GM23248 (cell line): ENCODE data around the gene COG5. TPM values are rescaled to one million over a fixed set of nuclear protein-coding genes. Genes with fewer than 3 reads are reported as not detected.

Source experiments
- DNase-seq: peaks from one replicate; pipeline ENCODE4 v3.0.0-alpha.2; 2015
- H2AFZ ChIP-seq: fragments of 200-600 bp; sonication (generic); 2 replicates; pipeline ENCODE4 v1.6.1; 2016; ENCODE audit warnings: antibody characterized with exemption
- H3F3A ChIP-seq: fragments of 200-600 bp; sonication (generic); 2 replicates; pipeline ENCODE4 v1.6.1; 2016; ENCODE audit warnings: mild to moderate bottlenecking, antibody characterized with exemption, mixed run types; ENCODE audit not compliant: insufficient read depth
- H3K27ac ChIP-seq: fragments of 200-600 bp; sonication (generic); 2 replicates; pipeline ENCODE4 v1.5.1; 2016; ENCODE audit warnings: mild to moderate bottlenecking
- H3K27me3 ChIP-seq: fragments of 200-600 bp; sonication (generic); replicated peaks from 2 replicates; pipeline ENCODE4 v1.6.1; 2016; ENCODE audit warnings: mild to moderate bottlenecking; ENCODE audit not compliant: insufficient read depth
- H3K36me3 ChIP-seq: fragments of 200-600 bp; sonication (generic); 2 replicates; pipeline ENCODE4 v1.6.1; 2016; ENCODE audit warnings: low read depth, mild to moderate bottlenecking
- H3K4me1 ChIP-seq: fragments of 200-600 bp; sonication (generic); 2 replicates; pipeline ENCODE4 v1.6.1; 2016; ENCODE audit warnings: mild to moderate bottlenecking; ENCODE audit not compliant: insufficient read depth
- H3K4me2 ChIP-seq: fragments of 200-600 bp; sonication (generic); one replicate; pipeline ENCODE4 v1.6.1; 2016; ENCODE audit warnings: mild to moderate bottlenecking; ENCODE audit not compliant: unreplicated experiment
- H3K4me3 ChIP-seq: fragments of 200-600 bp; sonication (generic); 2 replicates; pipeline ENCODE4 v1.5.1; 2016; ENCODE audit warnings: mild to moderate bottlenecking
- H3K79me2 ChIP-seq: fragments of 200-600 bp; sonication (generic); 2 replicates; pipeline ENCODE4 v1.6.1; 2016; ENCODE audit warnings: mild to moderate bottlenecking; ENCODE audit not compliant: insufficient read depth
- H3K9ac ChIP-seq: fragments of 200-600 bp; sonication (generic); 2 replicates; pipeline ENCODE4 v1.6.1; 2016; ENCODE audit warnings: mild to moderate bottlenecking
- H3K9me2 ChIP-seq: fragments of 200-600 bp; sonication (generic); 2 replicates; pipeline ENCODE4 v1.6.1; 2016; ENCODE audit warnings: mixed run types, mild to moderate bottlenecking, moderate library complexity; ENCODE audit not compliant: insufficient read depth
- H3K9me3 ChIP-seq: fragments of 200-600 bp; sonication (generic); one replicate; pipeline ENCODE4 v1.6.1; 2017; ENCODE audit warnings: low read depth
- H4K20me1 ChIP-seq: fragments of 200-600 bp; sonication (generic); 2 replicates; pipeline ENCODE4 v1.6.0; 2016; ENCODE audit not compliant: insufficient read depth
- EZH2 ChIP-seq: fragments of 200-600 bp; sonication (generic); IDR thresholded peaks from 2 replicates; pipeline ENCODE4 v1.6.1; 2018; ENCODE audit warnings: antibody characterized with exemption, mild to moderate bottlenecking; ENCODE audit not compliant: insufficient read depth, poor library complexity, severe bottlenecking
- EZH2phosphoT487 ChIP-seq: fragments of 200-600 bp; sonication (generic); IDR thresholded peaks from 2 replicates; pipeline ENCODE4 v1.6.1; 2018; ENCODE audit warnings: antibody characterized with exemption, moderate library complexity, mild to moderate bottlenecking, low read depth; ENCODE audit not compliant: insufficient read depth
- WGBS, 2 experiments: methylation state at CpG; one replicate each; pipeline ENCODE4 v1.1.6; 2015 to 2017; ENCODE audit warnings: low lambda C conversion rate in 2 of 2, low coverage in 1 of 2; ENCODE audit errors: missing lambda C conversion rate in 2 of 2; 5-methylcytosine and 5-hydroxymethylcytosine counted together
- in situ Hi-C: fragments of 300-500 bp; cut with MboI; formaldehyde crosslinking; loops from 2 replicates; pipeline ENCODE4 v1.15.0; 2020
- polyA plus RNA-seq: library from polyadenylated mRNA; unstranded; fragments of >200 nt; fragmentation: Nextera tagmentation; extraction: Ambion mirVana; gene quantifications from 2 replicates; pipeline ENCODE4 v1.2.1, GENCODE V29; 2016
- total RNA-seq: library from RNA; depleted of rRNA; stranded (reverse); fragments of >200 nt; shearing (Covaris generic); gene quantifications from 2 replicates; pipeline ENCODE4 v1.2.3, GENCODE V29; 2014

The COG5 gene
- total and polyA plus RNA-seq, 2 experiments from 2014 or later = 20.7 to 26.0 TPM

DNA sequence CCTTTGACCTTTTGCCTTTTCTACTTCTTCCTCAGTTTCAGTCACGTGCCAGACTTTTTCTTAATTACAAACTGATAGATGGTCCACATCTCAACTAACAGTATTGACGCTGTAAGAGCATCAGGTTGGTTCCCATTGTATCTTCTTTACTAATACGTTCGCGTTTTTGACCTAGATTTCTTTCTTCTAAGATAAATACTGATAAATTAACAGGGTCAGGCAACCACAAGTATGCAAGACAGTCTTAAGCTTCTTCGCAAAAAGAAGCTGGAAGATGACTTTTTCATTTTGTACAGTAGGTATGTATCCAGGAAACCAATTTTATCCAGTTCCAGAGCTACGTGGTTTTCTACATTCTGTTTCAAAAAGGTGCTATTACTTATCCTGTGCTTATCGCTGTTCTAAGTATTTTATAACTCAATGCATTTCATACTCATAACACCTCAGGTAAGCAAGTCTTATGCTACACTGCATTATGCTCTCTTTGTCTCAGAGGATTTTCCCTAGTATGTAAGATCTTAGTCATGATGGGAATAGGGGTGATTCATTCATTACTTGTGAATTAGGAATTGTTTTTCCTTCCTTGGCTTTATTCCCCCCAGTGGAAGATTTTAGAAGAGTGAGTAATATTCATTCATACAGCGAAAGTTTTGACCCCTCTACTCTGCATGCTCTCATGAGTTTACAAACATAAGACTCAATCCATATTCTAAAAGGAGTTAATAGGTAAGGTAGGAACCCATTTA is 1.0 kb upstream of the COG5 start:
- peaks cover 38% of the 10 kb centered on the region for H3K79me2 ChIP-seq

DNA sequence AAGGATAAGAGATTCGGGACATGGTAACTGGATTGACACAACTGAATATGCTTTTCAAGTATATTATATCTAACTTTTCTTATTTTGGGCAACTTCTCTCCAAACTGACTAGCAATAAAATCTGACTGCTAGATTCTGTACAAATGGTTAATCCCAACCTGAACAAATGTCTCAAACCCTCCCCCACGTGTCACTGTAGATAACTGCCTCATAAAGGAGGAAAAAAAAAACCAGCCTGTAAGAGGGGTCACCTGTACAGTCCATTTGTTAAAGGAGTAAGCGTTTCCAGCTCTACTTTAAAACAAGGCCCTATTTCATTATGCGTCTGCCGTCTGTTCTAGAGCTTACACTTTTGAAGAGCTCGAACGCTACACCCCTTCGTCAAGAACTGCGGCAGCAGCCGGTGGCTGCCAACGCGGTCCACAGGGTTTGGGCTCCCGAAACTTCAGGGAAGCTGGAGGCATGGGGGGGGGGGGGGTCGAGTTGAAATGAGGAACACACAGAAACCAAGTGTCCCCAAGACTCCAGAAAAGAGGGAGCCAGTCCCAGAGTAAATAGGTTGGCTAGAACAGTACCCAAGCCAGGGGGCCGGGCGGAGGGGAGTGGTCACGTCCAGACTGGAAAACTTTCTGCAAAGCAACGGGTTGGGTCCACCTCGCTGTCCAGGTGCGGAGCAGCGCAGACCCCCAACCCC is 492 bp downstream of the COG5 start:
- peak overlapping the region; percentile 79 for H3K27ac ChIP-seq
- TF ChIP-seq EZH2 (no peak), EZH2phosphoT487 (no peak)
- peaks cover 52% of the 10 kb centered on the region for H3K79me2 ChIP-seq
- no peaks in the 10 kb centered on the region for H4K20me1 ChIP-seq
- WGBS, 2 experiments = 2 to 4% methylated on average over 15 to 21 of the region's 21 CpGs
- peaks cover 31% of the 10 kb centered on the region for H3F3A ChIP-seq
- H3K9ac ChIP-seq = peak overlapping the region; percentile 94
- no peaks in the 10 kb centered on the region for H3K9me3 ChIP-seq
- in situ Hi-C loops = no loop called here
- H2AFZ ChIP-seq = peak overlapping the region; percentile 90
- H3K4me1 ChIP-seq = peaks cover 38% of the 10 kb centered on the region
- H3K4me3 ChIP-seq = peak overlapping the region; percentile 88
- peak overlapping the region; percentile 97 for H3K4me2 ChIP-seq
- no peak for DNase-seq
- H3K9me2 ChIP-seq = no peaks in the 10 kb centered on the region
- H3K27me3 ChIP-seq = no peaks in the 10 kb centered on the region
- H3K36me3 ChIP-seq = no peaks in the 10 kb centered on the region

More for the DNA sequence above, 1.0 kb upstream of the COG5 start:
- H3K4me2 ChIP-seq = peak overlapping the region; percentile 84
- in situ Hi-C loops = no loop called here
- no peaks in the 10 kb centered on the region for H3K9me2 ChIP-seq
- 26 to 28% methylated on average over 9 of the region's 9 CpGs for WGBS, 2 experiments
- TF ChIP-seq EZH2phosphoT487 = no peak
- TF ChIP-seq EZH2 = no peak
- H3K27me3 ChIP-seq = no peaks in the 10 kb centered on the region
- H4K20me1 ChIP-seq = no peaks in the 10 kb centered on the region
- H3K4me1 ChIP-seq = peaks cover 29% of the 10 kb centered on the region
- peak overlapping the region; percentile 94 for H3K9ac ChIP-seq
- peak overlapping the region; percentile 88 for H3K4me3 ChIP-seq
- peak overlapping the region; percentile 90 for H2AFZ ChIP-seq
- peak; percentile 91 for DNase-seq
- peaks cover 24% of the 10 kb centered on the region for H3F3A ChIP-seq
- H3K36me3 ChIP-seq = no peaks in the 10 kb centered on the region
- H3K9me3 ChIP-seq = no peaks in the 10 kb centered on the region
- H3K27ac ChIP-seq = peak overlapping the region; percentile 79

DNA sequence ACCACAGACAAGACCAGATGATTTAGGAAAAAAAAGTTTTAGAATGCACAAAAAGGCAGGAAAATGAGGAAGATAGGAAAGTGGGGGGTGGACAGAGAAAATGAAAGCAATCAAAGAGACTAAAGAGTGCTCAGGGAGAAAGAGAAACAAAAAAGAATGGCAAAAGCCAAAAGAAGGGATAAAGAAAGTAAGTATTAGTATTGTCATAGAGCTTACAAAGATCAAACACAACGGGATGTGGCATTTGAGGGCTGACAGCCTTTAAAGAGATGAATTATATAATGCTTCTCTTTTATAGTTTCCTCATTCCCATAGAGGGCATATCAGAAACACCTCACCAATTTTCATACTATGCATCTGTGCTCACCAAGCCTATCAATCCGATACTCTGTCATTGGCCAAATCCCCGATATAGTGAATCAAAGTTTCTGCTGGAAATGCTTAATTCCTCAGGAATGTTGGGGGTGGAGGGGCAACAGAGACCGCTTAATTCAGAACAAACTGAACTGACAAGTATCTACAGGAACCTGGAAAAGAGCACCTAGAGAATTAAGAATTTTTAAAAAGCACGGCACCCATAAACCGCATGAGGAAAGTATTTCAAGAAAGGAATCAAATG is 2.7 kb downstream of the COG5 start:
- in situ Hi-C loops = no loop called here
- H3K79me2 ChIP-seq = peaks cover 67% of the 10 kb centered on the region
- H3K9me2 ChIP-seq = no peaks in the 10 kb centered on the region
- H2AFZ ChIP-seq = no peak overlapping the region
- WGBS, 2 experiments = 69% methylated on average over 6 of the region's 6 CpGs
- no peak for DNase-seq
- no peaks in the 10 kb centered on the region for H4K20me1 ChIP-seq
- TF ChIP-seq EZH2phosphoT487 (no peak), EZH2 (no peak)
- H3K9ac ChIP-seq = no peak overlapping the region
- H3F3A ChIP-seq = peaks cover 31% of the 10 kb centered on the region
- 0 out of 2 replicates have a peak overlapping the region, but pooled peaks have one; percentile 33 for H3K27ac ChIP-seq
- H3K4me3 ChIP-seq = no peak overlapping the region
- peaks cover 38% of the 10 kb centered on the region for H3K4me1 ChIP-seq
- no peaks in the 10 kb centered on the region for H3K27me3 ChIP-seq
- H3K9me3 ChIP-seq = no peaks in the 10 kb centered on the region
- H3K36me3 ChIP-seq = peaks cover 8% of the 10 kb centered on the region; the same call in 1 of the 2 replicates
- peak overlapping the region; percentile 23 for H3K4me2 ChIP-seq

DNA sequence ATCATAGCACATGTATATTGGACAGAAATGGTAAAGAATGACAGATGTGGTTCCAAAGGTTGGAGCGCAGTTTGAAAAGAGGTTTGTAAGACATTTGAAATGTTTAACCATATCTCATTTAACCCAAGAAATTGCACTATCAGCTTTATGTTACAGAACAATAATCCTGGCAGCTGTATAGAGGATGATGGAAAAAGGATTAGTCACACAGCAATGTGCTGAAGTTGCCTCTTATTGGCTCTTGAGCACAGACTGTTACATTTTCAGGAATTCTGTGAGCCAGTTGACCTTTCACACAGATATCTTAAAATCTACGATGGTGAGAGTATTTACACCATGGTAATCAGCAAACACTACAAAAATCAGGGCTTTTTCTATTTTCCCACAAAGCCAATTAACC is 3.9 kb downstream of the COG5 start:
- TF ChIP-seq EZH2phosphoT487 = no peak
- TF ChIP-seq EZH2 = no peak
- H3K9me3 ChIP-seq = no peaks in the 10 kb centered on the region
- no peaks in the 10 kb centered on the region for H3K9me2 ChIP-seq
- H3K4me1 ChIP-seq = peaks cover 29% of the 10 kb centered on the region
- H3K4me3 ChIP-seq = no peak overlapping the region
- H3F3A ChIP-seq = peaks cover 24% of the 10 kb centered on the region
- no peak overlapping the region for H2AFZ ChIP-seq
- H4K20me1 ChIP-seq = no peaks in the 10 kb centered on the region
- peaks cover 8% of the 10 kb centered on the region; the same call in 1 of the 2 replicates for H3K36me3 ChIP-seq
- H3K79me2 ChIP-seq = peaks cover 67% of the 10 kb centered on the region
- H3K27me3 ChIP-seq = no peaks in the 10 kb centered on the region
- no peak overlapping the region for H3K4me2 ChIP-seq
- DNase-seq = peak; percentile 73
- in situ Hi-C loops = no loop called here
- 30 to 40% methylated on average over 2 of the region's 2 CpGs for WGBS, 2 experiments
- H3K9ac ChIP-seq = no peak overlapping the region
- H3K27ac ChIP-seq = peak overlapping the region; percentile 45
